Activated T-helper 17 cell treated with anti-CD3 and anti-CD28 coated beads, Interleukin-2, amount 50 U/mL, for 72 hours (primary cell): ENCODE results near the gene ASL. TPM values are rescaled to one million over a fixed set of nuclear protein-coding genes. Genes with fewer than 3 reads are reported as not detected.
"Not testable (repeated sequence)": the region's sequence is repeated elsewhere in the genome, so short reads cannot be mapped to it uniquely, and the experiment has no call there.

Source experiments
- ATAC-seq: fragments of 150-1000 bp; cut with Tn5 transposase; replicated peaks from 2 replicates; pipeline ENCODE4 v1.10.0; 2021; ENCODE audit warnings: mild to moderate bottlenecking, moderate library complexity
- H3K27ac Mint-ChIP-seq: one replicate; pipeline ENCODE4 v1.8.0; 2022; ENCODE audit warnings: mixed read lengths
- H3K27me3 Mint-ChIP-seq: one replicate; pipeline ENCODE4 v1.8.0; 2022; ENCODE audit warnings: mixed read lengths
- H3K36me3 Mint-ChIP-seq: one replicate; pipeline ENCODE4 v1.8.0; 2022; ENCODE audit warnings: low read depth, mild to moderate bottlenecking, mixed read lengths
- H3K4me1 Mint-ChIP-seq: one replicate; pipeline ENCODE4 v1.8.0; 2022; ENCODE audit warnings: mixed read lengths
- H3K4me3 Mint-ChIP-seq: one replicate; pipeline ENCODE4 v1.8.0; 2022; ENCODE audit warnings: mild to moderate bottlenecking, mixed read lengths
- H3K9me3 Mint-ChIP-seq: one replicate; pipeline ENCODE4 v1.8.0; 2022; ENCODE audit warnings: mixed read lengths
- total RNA-seq, 2 donors: library from RNA; stranded (reverse); gene quantifications; one replicate each; pipeline ENCODE4 v1.2.3, GENCODE V29; 2022

Gene ASL
- total RNA-seq, 2 donors from 2014 or later, result 33.8 to 34.7 TPM

- Mint-ChIP-seq H3K27me3 (no peaks in the 10 kb centered on the region), H3K27ac (no peak overlapping the region), H3K4me3 (no peak overlapping the region), H3K4me1 (peaks cover 7% of the 10 kb centered on the region), H3K9me3 (no peaks in the 10 kb centered on the region), H3K36me3 (no peaks in the 10 kb centered on the region)
- no peak for ATAC-seq
These were observed 19.4 kb downstream of the ASL start for GRCh38 chr7:66095010-66095409.

GRCh38 chr7:66099232-66099550, 23.6 kb downstream of the ASL start:
- Mint-ChIP-seq H3K4me3 (peak overlapping the region; percentile 79), H3K4me1 (peaks cover 11% of the 10 kb centered on the region), H3K9me3 (no peaks in the 10 kb centered on the region), H3K36me3 (no peaks in the 10 kb centered on the region), H3K27me3 (no peaks in the 10 kb centered on the region), H3K27ac (peak overlapping the region; percentile 92)
- ATAC-seq, result no peak

GRCh38 chr7:66099551-66100407, 24.2 kb downstream of the ASL start:
- Mint-ChIP-seq H3K27me3 (no peaks in the 10 kb centered on the region), H3K9me3 (no peaks in the 10 kb centered on the region), H3K27ac (peak overlapping the region; percentile 92), H3K4me3 (peak overlapping the region; percentile 79), H3K36me3 (no peaks in the 10 kb centered on the region), H3K4me1 (peaks cover 11% of the 10 kb centered on the region)
- peak; percentile 91 for ATAC-seq

- peaks cover 11% of the 10 kb centered on the region for H3K4me1 Mint-ChIP-seq
- peak overlapping the region; percentile 92 for H3K27ac Mint-ChIP-seq
- no peaks in the 10 kb centered on the region for H3K36me3 Mint-ChIP-seq
- ATAC-seq, result no peak
- no peaks in the 10 kb centered on the region for H3K27me3 Mint-ChIP-seq
- H3K4me3 Mint-ChIP-seq, result peak overlapping the region; percentile 79
- no peaks in the 10 kb centered on the region for H3K9me3 Mint-ChIP-seq
These were observed 24.9 kb downstream of the ASL start for GRCh38 chr7:66100408-66101050.

- H3K36me3 Mint-ChIP-seq, H3K9me3 Mint-ChIP-seq, H3K27me3 Mint-ChIP-seq, H3K4me3 Mint-ChIP-seq, H3K27ac Mint-ChIP-seq, ATAC-seq: not testable (repeated sequence)
- H3K4me1 Mint-ChIP-seq, result peaks cover 11% of the 10 kb centered on the region
These were observed 26.5 kb downstream of the ASL start for GRCh38 chr7:66102168-66102567.

GRCh38 chr7:66103994-66104393, 28.4 kb downstream of the ASL start:
- not testable (repeated sequence) for H3K27ac Mint-ChIP-seq, ATAC-seq, H3K27me3 Mint-ChIP-seq, H3K9me3 Mint-ChIP-seq, H3K4me3 Mint-ChIP-seq, H3K36me3 Mint-ChIP-seq
- H3K4me1 Mint-ChIP-seq, result peaks cover 11% of the 10 kb centered on the region

- no peaks in the 10 kb centered on the region for H3K36me3 Mint-ChIP-seq
- H3K27me3 Mint-ChIP-seq, result no peaks in the 10 kb centered on the region
These were observed 29.7 kb downstream of the ASL start for GRCh38 chr7:66105263-66105748.

GRCh38 chr7:66108410-66108809, 32.8 kb downstream of the ASL start:
- not testable (repeated sequence) for H3K27me3 Mint-ChIP-seq, H3K4me3 Mint-ChIP-seq, H3K27ac Mint-ChIP-seq, H3K9me3 Mint-ChIP-seq, H3K4me1 Mint-ChIP-seq, ATAC-seq, H3K36me3 Mint-ChIP-seq

More at GRCh38 chr7:66105263-66105748, 29.7 kb downstream of the ASL start:
- H3K27ac Mint-ChIP-seq, result no peak overlapping the region
- no peak for ATAC-seq
- no peak overlapping the region for H3K4me3 Mint-ChIP-seq
- H3K4me1 Mint-ChIP-seq, result peaks cover 1% of the 10 kb centered on the region
- H3K9me3 Mint-ChIP-seq, result no peaks in the 10 kb centered on the region

GRCh38 chr7:66110856-66111255, 35.2 kb downstream of the ASL start:
- Mint-ChIP-seq H3K4me1 (no peaks in the 10 kb centered on the region), H3K36me3 (peaks cover 12% of the 10 kb centered on the region), H3K27me3 (no peaks in the 10 kb centered on the region), H3K27ac (no peak overlapping the region), H3K4me3 (no peak overlapping the region), H3K9me3 (no peaks in the 10 kb centered on the region)
- peak; percentile 3 for ATAC-seq

- Mint-ChIP-seq H3K36me3 (peaks cover 39% of the 10 kb centered on the region), H3K27ac (peak within 1 kb of the TSS; percentile 98), H3K4me3 (peak within 1 kb of the TSS; percentile 98), H3K27me3 (no peaks in the 10 kb centered on the region), H3K4me1 (peaks cover 27% of the 10 kb centered on the region), H3K9me3 (no peaks in the 10 kb centered on the region)
- ATAC-seq, result peak; percentile 85
These were observed 39.4 kb downstream of the ASL start, which contains the start of gene CRCP for GRCh38 chr7:66114743-66115649. Gene CRCP (plus strand): TSS chr7:66114847. CDS start chr7:66114963, 116 bp downstream.

GRCh38 chr7:66116680-66117420, 41.2 kb downstream of the ASL start:
- Mint-ChIP-seq H3K4me1 (peaks cover 27% of the 10 kb centered on the region), H3K27ac (peak overlapping the region; percentile 29), H3K4me3 (peak overlapping the region; percentile 98), H3K36me3 (peaks cover 53% of the 10 kb centered on the region)
- not testable (repeated sequence) for H3K27me3 Mint-ChIP-seq, H3K9me3 Mint-ChIP-seq
- peak; percentile 28 for ATAC-seq

- Mint-ChIP-seq H3K9me3 (no peaks in the 10 kb centered on the region), H3K36me3 (peaks cover 55% of the 10 kb centered on the region), H3K27ac (peak overlapping the region; percentile 29), H3K4me3 (peak overlapping the region; percentile 98), H3K27me3 (no peaks in the 10 kb centered on the region), H3K4me1 (peaks cover 27% of the 10 kb centered on the region)
- ATAC-seq, result peak; percentile 46
These were observed 43.0 kb downstream of the ASL start for GRCh38 chr7:66118603-66119002.

- peaks cover 29% of the 10 kb centered on the region for H3K4me1 Mint-ChIP-seq
- peak overlapping the region; percentile 98 for H3K4me3 Mint-ChIP-seq
- ATAC-seq, result no peak
- peaks cover 57% of the 10 kb centered on the region for H3K36me3 Mint-ChIP-seq
- peak overlapping the region; percentile 29 for H3K27ac Mint-ChIP-seq
- no peaks in the 10 kb centered on the region for H3K27me3 Mint-ChIP-seq
- H3K9me3 Mint-ChIP-seq, result no peaks in the 10 kb centered on the region
These were observed 43.7 kb downstream of the ASL start for GRCh38 chr7:66119245-66119850.
